Breast epithelium (tissue), 3 donors: ENCODE measurements around the gene SIX5.

Experiments used
- CTCF ChIP-seq, 3 donors: fragments of 450-650 bp; IDR thresholded peaks; one replicate each; pipeline ENCODE4 v1.5.1; 2016 to 2017; ENCODE audit warnings: antibody characterized with exemption in 3 of 3, mild to moderate bottlenecking in 3 of 3, moderate library complexity in 3 of 3
- POLR2A ChIP-seq: fragments of 450-650 bp; IDR thresholded peaks from one replicate; pipeline ENCODE4 v1.6.1; 2016; ENCODE audit warnings: antibody characterized with exemption, mild to moderate bottlenecking, moderate library complexity

- TF ChIP-seq CTCF (IDR thresholded peaks at IDR 0.05): no peak
- TF ChIP-seq POLR2A: no peak
Observed at GRCh38 chr19:45746866-45747265, 22.2 kb downstream of the SIX5 start.
